GM18909 (cell line): ENCODE measurements around the gene DPP9.

Experiments
- ATAC-seq: cut with Tn5 transposase; IDR thresholded peaks from one replicate; pipeline ENCODE4 v1.9.1; 2021; ENCODE audit warnings: mild to moderate bottlenecking; ENCODE audit not compliant: unreplicated experiment, poor library complexity

DPP9 gene

DNA sequence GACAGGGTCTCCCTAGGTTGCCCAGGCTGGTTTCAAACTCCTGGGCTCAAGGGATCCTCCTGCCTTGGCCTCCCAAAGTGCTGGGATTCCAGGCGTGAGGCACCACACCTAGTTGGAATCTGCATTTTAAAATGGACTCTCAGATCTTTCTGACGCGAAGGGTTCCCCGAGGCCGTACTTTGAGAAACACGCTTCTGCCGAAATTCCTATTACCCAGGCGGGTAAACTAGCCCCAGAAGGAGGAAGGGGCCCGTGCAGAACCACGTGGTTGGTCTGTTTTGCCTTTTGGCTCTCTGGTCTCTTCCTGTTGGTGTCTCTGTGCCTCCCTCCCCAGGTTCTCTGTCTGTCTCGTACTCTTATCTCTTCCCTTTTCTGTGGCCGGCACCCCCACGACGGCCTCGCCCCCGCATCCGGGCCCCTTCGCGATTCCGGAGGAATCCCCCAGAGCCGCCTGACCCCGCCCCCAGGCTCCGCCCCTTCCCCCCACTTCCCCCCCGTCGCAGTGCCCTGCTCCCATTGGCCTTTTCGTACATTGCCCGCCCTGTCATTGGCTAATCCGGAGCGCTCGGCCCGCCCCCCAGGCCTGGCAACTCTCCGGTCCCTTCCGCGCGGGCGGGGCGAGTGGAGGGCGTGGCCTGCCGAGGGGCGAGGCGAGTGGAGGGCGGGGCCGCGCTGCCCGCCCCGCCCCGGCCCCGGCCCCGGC lies 84.7 kb downstream of the DPP9 start, which contains the start of gene TNFAIP8L1:
TSS of gene TNFAIP8L1 (plus strand) at position 689 of the 703 bp plus-strand sequence. CDS start 12,354 bp downstream, outside the sequence.
- ATAC-seq = peak; percentile 83

DNA sequence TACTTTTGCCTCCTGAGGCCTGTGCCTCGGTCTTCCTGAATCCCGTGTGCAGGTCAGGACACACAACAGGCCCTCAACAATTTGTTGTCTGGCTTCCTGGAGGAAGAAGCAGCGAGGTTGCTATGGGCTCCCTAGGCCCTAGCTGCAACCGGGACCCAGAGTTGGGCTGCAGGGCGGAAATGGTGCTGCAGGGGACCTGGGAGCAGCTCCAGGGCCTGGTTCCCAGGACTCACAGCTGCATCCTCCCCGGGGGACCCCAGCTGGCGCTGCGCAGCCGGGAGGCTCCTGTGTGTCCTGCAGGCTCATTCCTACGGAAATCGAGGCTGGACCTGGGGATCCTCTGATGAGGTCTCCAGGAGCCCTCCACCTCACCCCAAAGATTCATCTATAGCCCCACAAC lies 85.3 kb downstream of the DPP9 start:
- no peak for ATAC-seq

DNA sequence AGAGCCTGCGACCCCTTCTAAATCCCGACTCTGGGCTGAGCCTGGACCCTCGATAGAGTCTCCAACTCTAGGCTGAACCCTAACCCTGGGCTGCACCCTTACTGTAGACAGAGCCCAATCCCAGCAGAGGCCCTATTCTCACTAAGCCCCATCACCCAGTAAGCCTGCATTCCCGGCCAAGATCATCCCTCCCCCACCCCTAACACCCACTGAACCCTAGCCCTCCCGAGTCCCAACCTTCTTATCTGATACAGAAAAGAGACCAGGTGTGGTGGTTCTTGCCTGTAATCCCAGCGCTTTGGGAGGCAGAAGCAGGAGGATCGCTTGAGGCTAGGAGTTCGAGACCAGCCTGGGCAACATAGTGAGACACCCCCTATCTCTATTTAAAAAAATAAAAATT lies 86.9 kb downstream of the DPP9 start:
- no peak for ATAC-seq

DNA sequence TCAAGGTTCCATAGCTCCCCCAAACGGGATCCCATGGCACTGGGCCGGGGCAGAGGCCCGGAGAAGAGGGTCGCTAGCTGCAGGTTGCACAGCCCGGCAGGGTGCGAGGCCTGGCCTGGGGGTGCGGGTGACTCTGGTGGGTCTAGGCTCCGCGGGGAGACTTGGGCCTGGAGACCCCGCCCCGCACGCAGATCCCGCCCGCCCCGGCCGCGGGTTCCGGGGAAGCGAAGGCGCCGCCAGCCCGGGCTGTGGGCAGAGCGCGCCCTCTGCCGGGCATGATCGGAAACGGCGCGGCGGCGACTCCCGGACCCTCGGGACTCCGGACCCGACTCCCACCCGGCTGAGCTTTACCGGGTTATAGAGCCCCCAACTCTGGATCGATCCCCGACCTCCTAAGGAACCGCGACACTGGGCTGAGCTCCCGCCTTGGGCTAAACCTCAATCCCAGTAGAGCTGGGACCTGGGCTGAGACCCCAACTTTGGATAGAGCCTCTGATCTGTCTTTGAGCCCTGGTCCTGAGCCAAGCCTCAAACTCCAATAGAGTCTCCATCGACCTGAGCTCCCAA lies 87.4 kb downstream of the DPP9 start:
- ATAC-seq = peak; percentile 28

DNA sequence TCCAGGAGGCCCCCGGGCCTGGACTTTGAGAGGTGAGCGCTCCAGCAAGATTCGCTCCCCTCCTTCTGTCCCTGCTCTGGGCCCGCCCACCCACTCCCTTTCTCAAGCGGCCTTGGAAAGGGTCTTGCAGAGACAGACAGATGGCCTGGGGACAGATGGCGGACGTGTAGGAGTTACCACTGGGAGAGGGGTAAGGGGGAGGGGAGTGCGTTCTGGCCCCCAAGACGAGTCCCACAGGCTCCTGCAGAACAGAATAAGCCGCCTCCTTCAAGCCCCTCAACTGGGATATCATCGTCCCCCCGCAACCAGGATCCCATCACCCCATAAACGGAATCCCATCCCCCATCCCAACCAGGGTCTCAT lies 87.9 kb downstream of the DPP9 start:
- no peak for ATAC-seq

DNA sequence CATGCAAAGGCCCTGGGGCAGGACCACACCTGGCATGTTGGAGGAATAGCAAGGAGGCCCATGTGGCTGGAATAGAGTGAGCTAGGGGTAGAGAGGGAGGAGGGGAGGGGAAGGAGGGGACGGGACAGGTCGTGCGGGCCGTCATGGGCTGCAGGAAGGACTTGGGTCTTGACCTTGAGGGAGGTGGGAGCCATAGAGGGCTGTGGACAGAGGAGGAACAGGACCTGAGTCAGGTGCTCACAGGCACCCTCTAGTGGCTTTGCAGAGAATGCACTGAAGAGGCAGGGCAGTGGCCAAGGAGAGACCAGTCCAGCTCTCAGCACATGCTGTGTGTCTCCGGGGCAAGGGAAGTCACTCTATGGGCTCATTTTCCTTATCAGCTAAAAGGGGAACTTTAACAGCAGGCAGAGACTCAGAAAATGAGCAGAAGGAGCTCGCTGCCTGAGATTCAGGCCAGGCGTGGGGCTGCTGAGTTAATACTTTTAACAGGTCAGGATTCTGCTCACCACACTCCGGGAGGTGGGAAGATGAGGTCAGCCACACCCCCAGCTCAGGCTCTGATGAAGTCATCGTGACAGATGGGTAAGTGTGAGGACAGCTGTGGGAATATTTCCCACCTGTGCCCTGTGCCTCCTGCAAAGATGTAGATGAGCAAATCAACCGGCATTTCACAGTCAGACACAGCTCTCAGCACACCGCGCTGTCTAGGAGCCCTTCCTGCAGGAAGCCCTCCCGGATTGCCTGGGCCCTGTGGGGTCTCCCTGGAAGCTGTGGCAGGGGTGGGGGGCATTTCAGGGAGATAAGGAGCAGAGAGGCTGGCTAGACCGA lies 90.3 kb downstream of the DPP9 start:
- ATAC-seq = no peak
